Adrenal gland (tissue), 12 donors: ENCODE results near the gene KLF15. TPM values are rescaled to one million over a fixed set of nuclear protein-coding genes. Genes with fewer than 3 reads are reported as not detected.

Source experiments
- DNase-seq, 7 donors: peaks; one replicate each; pipeline ENCODE4 v3.0.0-alpha.2; 2019 to 2020
- H3K27ac ChIP-seq, 5 donors: fragments of 200-600 bp; sonication (generic) in 4 of 5; 1 replicate in 3 of 5; 2 replicates in 2 of 5; pipeline versions ENCODE4 v1.5.1 to v1.8.0; 2016 to 2020; ENCODE audit warnings: mild to moderate bottlenecking in 1 of 5
- H3K27me3 ChIP-seq: fragments of 200-600 bp; 2 replicates; pipeline ENCODE4 v1.8.0; 2021
- H3K36me3 ChIP-seq, 2 donors: fragments of 200-600 bp; replicated peaks in 1 of 2; 1 replicate in 1 of 2; 2 replicates in 1 of 2; pipeline versions ENCODE4 v1.5.1 to v1.8.0; 2018 to 2022
- H3K4me1 ChIP-seq, 2 donors: fragments of 200-600 bp; replicated peaks in 1 of 2; 1 replicate in 1 of 2; 2 replicates in 1 of 2; pipeline versions ENCODE4 v1.5.1 to v1.8.0; 2018 to 2021
- H3K4me3 ChIP-seq, 4 donors: fragments of 200-600 bp; sonication (generic) in 3 of 4; one replicate each; pipeline ENCODE4 v1.5.1; 2016 to 2018
- H3K9me3 ChIP-seq, 3 donors: fragments of 200-600 bp; sonication (generic) in 1 of 3; replicated peaks in 1 of 3; 1 replicate in 2 of 3; 2 replicates in 1 of 3; pipeline versions ENCODE4 v1.5.1 to v1.8.0; 2016 to 2021
- CTCF ChIP-seq, 6 experiments: fragments of 450-650 bp in 4 of 6; fragments of 200-600 bp in 2 of 6; sonication (generic) in 1 of 6; IDR thresholded peaks; 1 replicate in 5 of 6; 2 replicates in 1 of 6; pipeline versions ENCODE4 v1.5.1 to v1.8.0; 2016 to 2021; ENCODE audit warnings: antibody characterized with exemption in 6 of 6, mild to moderate bottlenecking in 2 of 6, moderate library complexity in 1 of 6
- POLR2A ChIP-seq, 2 donors: fragments of 450-650 bp; IDR thresholded peaks; one replicate each; pipeline ENCODE4 v1.6.1; 2017; ENCODE audit warnings: antibody characterized with exemption in 2 of 2, mild to moderate bottlenecking in 2 of 2, moderate library complexity in 1 of 2
- WGBS, 4 donors: extraction: QIAGEN DNeasy Blood & Tissue Kit in 2 of 4; methylation state at CpG; one replicate each; pipeline versions ENCODE4 v1.1.5 to v1.1.7; 2013 to 2017; 5-methylcytosine and 5-hydroxymethylcytosine counted together
- intact Hi-C, 2 donors: fragments of 100-400 bp; cut with DNase I; formaldehyde crosslinking; loops; one replicate each; pipeline versions ENCODE4 v1.14.1 to v1.15.0; 2022 to 2023
- polyA plus RNA-seq, 3 donors: library from polyadenylated mRNA; stranded (reverse); fragments of 200-250 nt in 2 of 3; fragments of 350-450 nt in 1 of 3; fragmentation: Illumina TruSeq in 1 of 3; extraction: RNeasy Lipid Tissue Mini Kit (QIAGEN cat#74804) in 1 of 3; gene quantifications; one replicate each; pipeline ENCODE4 v1.2.3, GENCODE V29; 2013 to 2014
- total RNA-seq, 9 donors: library from RNA; depleted of rRNA in 4 of 9; stranded (reverse); fragments of >200 nt in 4 of 9; fragments of 120-200 nt in 1 of 9; fragmentation: NEBNext Ultra II Directional in 1 of 9; extraction: Animal tissue kit (Norgen Biotek cat#: 25700) in 1 of 9; gene quantifications; one replicate each; pipeline versions ENCODE4 v1.1.0 to v1.2.4, GENCODE V29; 2013 to 2023
- donor health status: healthy with polysubstance abuse.
- donor health status: Bipolar disorder and iron deficiency.
- donor health status: DM: yes; HTN: yes; CAD: no.
- donor health status: DM: no; HTN: no; CAD: no.
- donor health status: DM: no; HTN: no; CAD: no.
- donor health status: DM: yes; HTN: yes; CAD: no.

KLF15 gene
- total and polyA plus RNA-seq, 12 donors = 2.0 to 22.4 (median 11.8) TPM

GRCh38 chr3:126348308-126348920, 8.8 kb downstream of the KLF15 start:
- no peak overlapping the region for H3K27ac ChIP-seq
- no peaks in the 10 kb centered on the region for H3K9me3 ChIP-seq
- intact Hi-C loops = no loop called here
- TF ChIP-seq POLR2A (IDR thresholded peaks at IDR 0.05) = no peak
- peak in 1 of 6 experiments; percentile 21 for TF ChIP-seq CTCF (IDR thresholded peaks at IDR 0.05)
- WGBS, 4 donors = 88 to 92% (median 90%) methylated on average over 12 of the region's 12 CpGs
- H3K36me3 ChIP-seq = peaks cover 0 to 13% of the 10 kb centered on the region in 2 donors
- DNase-seq = peak in 3 of 7 donors; percentile 5 to 47 (median 18)
- no peak overlapping the region for H3K4me3 ChIP-seq
- H3K4me1 ChIP-seq = peaks cover 0 to 5% of the 10 kb centered on the region in 2 donors
- no peaks in the 10 kb centered on the region for H3K27me3 ChIP-seq

- intact Hi-C loops = no loop called here
- Histone ChIP-seq H3K4me3 (no peak overlapping the region), H3K4me1 (peaks cover 0 to 5% of the 10 kb centered on the region in 2 donors), H3K9me3 (no peaks in the 10 kb centered on the region), H3K36me3 (peaks cover 0 to 13% of the 10 kb centered on the region in 2 donors), H3K27ac (no peak overlapping the region), H3K27me3 (no peaks in the 10 kb centered on the region)
- 69 to 85% (median 78%) methylated on average over 7 to 8 of the region's 8 CpGs for WGBS, 4 donors
- peak in 3 of 7 donors; percentile 10 to 39 (median 14) for DNase-seq
- TF ChIP-seq POLR2A (IDR thresholded peaks at IDR 0.05) (no peak), CTCF (IDR thresholded peaks at IDR 0.05) (no peak)
These were observed 9.6 kb downstream of the KLF15 start for GRCh38 chr3:126347543-126348161.

GRCh38 chr3:126346466-126346865, 10.7 kb downstream of the KLF15 start:
- intact Hi-C loops = no loop called here
- Histone ChIP-seq H3K9me3 (no peaks in the 10 kb centered on the region), H3K27ac (no peak overlapping the region), H3K4me1 (no peaks in the 10 kb centered on the region), H3K36me3 (peaks cover 0 to 6% of the 10 kb centered on the region in 2 donors), H3K27me3 (no peaks in the 10 kb centered on the region), H3K4me3 (no peak overlapping the region)
- 89 to 98% (median 94%) methylated on average over 2 of the region's 2 CpGs for WGBS, 4 donors
- peak in 2 of 7 donors; percentile 6 to 13 for DNase-seq
- TF ChIP-seq POLR2A (IDR thresholded peaks at IDR 0.05) (no peak), CTCF (IDR thresholded peaks at IDR 0.05) (no peak)

GRCh38 chr3:126345641-126346460, 11.4 kb downstream of the KLF15 start:
- no peaks in the 10 kb centered on the region for H3K4me1 ChIP-seq
- H3K4me3 ChIP-seq = no peak overlapping the region
- H3K27ac ChIP-seq = no peak overlapping the region
- peak in 3 of 7 donors; percentile 10 to 42 (median 14) for DNase-seq
- no peaks in the 10 kb centered on the region for H3K27me3 ChIP-seq
- no peak for TF ChIP-seq POLR2A (IDR thresholded peaks at IDR 0.05)
- TF ChIP-seq CTCF (IDR thresholded peaks at IDR 0.05) = no peak
- H3K36me3 ChIP-seq = no peaks in the 10 kb centered on the region
- H3K9me3 ChIP-seq = no peaks in the 10 kb centered on the region
- WGBS, 4 donors = 94 to 96% (median 95%) methylated on average over 3 to 5 of the region's 5 CpGs
- intact Hi-C loops = no loop called here
